Spinal cord (tissue), 10 donors: ENCODE data around the gene PNPLA3. TPM values are rescaled to one million over a fixed set of nuclear protein-coding genes. Genes with fewer than 3 reads are reported as not detected.
A peak's percentile ranks its signal among the peaks of the same experiment; 100 is the strongest.

Source experiments
- DNase-seq, 6 donors: peaks; one replicate each; pipeline versions ENCODE4 v3.0.0 to v3.0.0-alpha.2; 2013 to 2015; ENCODE audit warnings: low spot score in 6 of 6, low read depth in 4 of 6
- H3K27ac ChIP-seq: one replicate; pipeline ENCODE4 v1.5.1; 2013; ENCODE audit warnings: low read depth, low read length, control low read depth
- H3K27me3 ChIP-seq: one replicate; pipeline ENCODE4 v1.6.1; 2013; ENCODE audit warnings: low read length; ENCODE audit not compliant: control insufficient read depth, insufficient read depth
- H3K36me3 ChIP-seq: one replicate; pipeline ENCODE4 v1.6.1; 2013; ENCODE audit warnings: low read length; ENCODE audit not compliant: control insufficient read depth, insufficient read depth
- H3K4me1 ChIP-seq: one replicate; pipeline ENCODE4 v1.6.1; 2013; ENCODE audit warnings: low read length; ENCODE audit not compliant: control insufficient read depth, insufficient read depth
- H3K4me3 ChIP-seq: one replicate; pipeline ENCODE4 v1.5.1; 2013; ENCODE audit warnings: low read depth, low read length, control low read depth
- H3K9me3 ChIP-seq: one replicate; pipeline ENCODE4 v1.6.1; 2013; ENCODE audit warnings: low read length; ENCODE audit not compliant: control insufficient read depth, insufficient read depth
- WGBS: methylation state at CpG from one replicate; pipeline ENCODE4 v1.1.5; 2013; ENCODE audit warnings: missing lambda C conversion rate; ENCODE audit not compliant: insufficient coverage; 5-methylcytosine and 5-hydroxymethylcytosine counted together
- polyA plus RNA-seq, 2 donors: library from polyadenylated mRNA; unstranded; fragments of 120-200 nt; gene quantifications; one replicate each; pipeline ENCODE4 v1.2.1, GENCODE V29; 2013; ENCODE audit not compliant: insufficient read length in 2 of 2
- total RNA-seq, 2 donors: library from RNA; depleted of rRNA in 1 of 2; stranded (reverse); fragments of 120-200 nt in 1 of 2; fragments of >200 nt in 1 of 2; gene quantifications; one replicate each; pipeline versions ENCODE4 v1.2.3 to v1.2.4, GENCODE V29; 2013 to 2014
- donor health status: healthy.

PNPLA3 gene
- total and polyA plus RNA-seq, 4 donors, result 2.6 to 12.1 (median 8.0) TPM

DNA sequence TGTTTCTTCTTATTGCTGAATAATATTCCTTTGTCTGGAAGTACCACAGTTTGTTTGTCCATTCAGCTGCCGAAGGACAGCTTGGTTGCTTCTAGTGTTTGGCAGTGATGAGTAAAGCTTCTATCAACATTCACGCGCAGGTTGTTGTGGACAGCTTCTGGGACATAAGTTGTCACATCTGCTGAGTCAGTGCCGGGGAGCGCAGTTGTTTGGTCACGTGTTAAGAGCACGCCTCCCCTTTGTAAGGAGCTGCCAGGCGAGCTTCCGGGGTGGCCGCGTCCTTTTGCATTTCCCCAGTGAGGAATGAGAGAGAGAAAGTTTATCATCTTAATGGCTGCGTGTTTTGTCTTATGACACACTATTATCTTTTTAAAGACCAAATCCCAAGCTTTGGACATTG, 61.9 kb downstream of the PNPLA3 start:
- Histone ChIP-seq H3K27me3 (no peaks in the 10 kb centered on the region), H3K4me1 (no peaks in the 10 kb centered on the region), H3K36me3 (peaks cover 64% of the 10 kb centered on the region), H3K9me3 (no peaks in the 10 kb centered on the region), H3K4me3 (no peak overlapping the region), H3K27ac (no peak overlapping the region)
- no peak for DNase-seq
- 72% methylated on average over 4 of the region's 12 CpGs for WGBS

DNA sequence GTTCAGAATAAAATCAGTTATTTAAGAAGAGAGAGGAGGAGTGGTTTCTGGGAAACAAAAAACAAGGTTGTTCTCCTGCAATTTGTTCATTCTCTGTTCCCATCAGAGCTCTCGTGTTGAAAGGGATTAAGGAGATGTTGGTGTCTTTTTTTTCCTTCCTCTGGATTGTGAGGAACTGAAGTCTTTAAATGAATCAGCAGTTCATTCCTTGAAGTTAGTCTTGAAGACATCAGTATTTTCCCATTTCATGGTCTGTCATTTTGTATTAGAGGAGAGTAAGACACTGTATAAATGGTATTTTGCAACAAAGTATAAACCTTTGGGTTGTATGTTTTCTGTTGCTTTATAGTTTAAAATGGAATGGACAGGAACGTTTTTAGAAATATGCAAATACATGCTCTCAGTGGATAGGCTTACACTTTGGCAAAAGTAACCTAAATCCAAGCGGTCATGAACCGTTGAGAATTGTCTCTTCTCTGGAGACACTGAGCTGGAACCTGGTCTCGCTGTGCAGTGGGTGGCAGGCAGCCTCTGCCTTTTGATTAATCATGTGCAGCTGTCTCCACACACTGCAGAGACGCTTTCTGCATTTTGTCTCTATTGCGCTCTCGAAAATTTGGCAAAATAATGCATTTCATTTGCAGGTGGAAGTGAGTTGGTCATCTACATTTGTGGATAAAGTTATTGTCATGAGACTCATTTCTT, 64.7 kb downstream of the PNPLA3 start:
- peaks cover 65% of the 10 kb centered on the region for H3K36me3 ChIP-seq
- DNase-seq, result no peak
- WGBS, result 60% methylated on average over 7 of the region's 8 CpGs

DNA sequence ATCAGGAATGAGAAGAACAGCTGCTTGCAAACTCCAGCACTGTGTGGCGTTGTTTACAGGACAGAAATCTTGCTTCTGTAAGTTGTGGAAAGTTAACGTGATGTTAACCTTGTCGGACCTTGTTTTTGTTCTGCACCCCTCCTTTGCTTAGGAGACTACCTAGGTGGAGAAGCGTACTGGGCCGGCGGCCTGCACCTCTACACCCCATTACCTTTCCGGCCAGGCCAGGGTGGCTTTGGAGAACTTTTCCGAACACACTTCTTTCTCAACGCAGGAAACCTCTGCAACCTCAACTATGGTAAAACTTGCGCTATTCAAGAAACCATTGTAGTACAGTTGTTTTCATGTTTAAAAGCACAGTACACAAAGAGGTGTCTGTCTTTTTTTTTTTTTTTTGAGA, 65.4 kb downstream of the PNPLA3 start:
- 95% methylated on average over 3 of the region's 10 CpGs for WGBS
- Histone ChIP-seq H3K9me3 (no peaks in the 10 kb centered on the region), H3K4me3 (no peak overlapping the region), H3K36me3 (peaks cover 62% of the 10 kb centered on the region), H3K27ac (no peak overlapping the region), H3K27me3 (no peaks in the 10 kb centered on the region), H3K4me1 (peaks cover 12% of the 10 kb centered on the region)
- no peak for DNase-seq

More for the DNA sequence above, 64.7 kb downstream of the PNPLA3 start:
- H3K4me3 ChIP-seq, result no peak overlapping the region
- H3K27me3 ChIP-seq, result no peaks in the 10 kb centered on the region
- H3K27ac ChIP-seq, result no peak overlapping the region
- H3K9me3 ChIP-seq, result no peaks in the 10 kb centered on the region
- H3K4me1 ChIP-seq, result peaks cover 10% of the 10 kb centered on the region

DNA sequence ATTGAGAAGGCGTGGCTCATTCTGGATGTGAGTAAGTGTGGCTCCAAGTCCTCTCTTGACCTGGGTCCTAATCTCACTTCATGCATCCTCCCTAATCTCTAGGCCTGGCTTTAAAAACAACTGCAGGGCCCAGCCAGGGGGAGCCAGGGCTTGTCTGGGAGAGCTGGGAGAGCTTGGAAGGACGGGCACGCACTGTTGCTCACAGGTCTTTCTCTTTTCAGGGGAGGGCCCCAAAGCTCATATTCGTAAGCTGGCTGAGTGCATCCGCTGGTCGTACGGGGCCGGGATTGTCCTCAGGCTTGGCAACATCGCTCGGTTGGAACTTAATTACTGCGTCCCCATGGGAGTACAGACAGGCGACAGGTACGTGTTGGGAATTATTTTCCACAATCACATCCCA, 66.4 kb downstream of the PNPLA3 start:
- H3K4me3 ChIP-seq, result no peak overlapping the region
- 65% methylated on average over 7 of the region's 13 CpGs for WGBS
- no peaks in the 10 kb centered on the region for H3K27me3 ChIP-seq
- no peak for DNase-seq
- H3K27ac ChIP-seq, result no peak overlapping the region
- H3K4me1 ChIP-seq, result peaks cover 19% of the 10 kb centered on the region
- no peaks in the 10 kb centered on the region for H3K9me3 ChIP-seq
- peaks cover 61% of the 10 kb centered on the region for H3K36me3 ChIP-seq

DNA sequence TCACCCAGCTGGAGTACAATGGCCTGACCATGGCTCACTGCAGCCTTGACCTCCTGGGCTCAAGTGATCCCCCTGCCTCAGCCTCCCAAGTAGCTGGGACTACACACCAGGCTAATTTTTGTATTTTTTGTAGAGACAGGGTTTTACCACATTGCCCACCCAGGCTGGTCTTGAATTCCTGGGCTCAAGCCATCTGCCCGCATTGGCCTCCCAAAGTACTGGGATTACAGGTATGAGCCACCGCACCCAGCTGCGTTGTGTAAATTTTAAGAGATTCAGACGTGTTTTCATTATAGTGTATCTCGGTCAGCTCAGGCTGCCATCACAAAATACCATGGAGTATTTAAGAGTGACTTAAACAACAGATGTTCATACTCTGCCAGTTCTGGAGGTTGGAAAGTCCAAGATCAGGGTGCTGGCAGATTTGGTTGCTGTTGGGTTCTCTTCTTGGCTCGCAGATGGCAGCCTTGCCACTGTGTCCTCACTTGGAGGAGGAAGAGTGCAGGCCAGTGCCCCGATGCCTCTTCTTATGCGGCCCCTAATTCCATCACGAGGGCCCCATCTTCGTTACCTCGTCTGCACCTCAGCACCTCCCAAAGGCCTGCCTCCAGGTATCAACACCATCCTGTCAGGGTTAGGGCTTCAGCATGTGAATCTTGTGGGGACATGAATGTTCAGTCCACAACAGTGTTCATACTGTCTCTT, 67.9 kb downstream of the PNPLA3 start:
- WGBS, result 100% methylated on average over 3 of the region's 11 CpGs
- peaks cover 65% of the 10 kb centered on the region for H3K36me3 ChIP-seq

DNA sequence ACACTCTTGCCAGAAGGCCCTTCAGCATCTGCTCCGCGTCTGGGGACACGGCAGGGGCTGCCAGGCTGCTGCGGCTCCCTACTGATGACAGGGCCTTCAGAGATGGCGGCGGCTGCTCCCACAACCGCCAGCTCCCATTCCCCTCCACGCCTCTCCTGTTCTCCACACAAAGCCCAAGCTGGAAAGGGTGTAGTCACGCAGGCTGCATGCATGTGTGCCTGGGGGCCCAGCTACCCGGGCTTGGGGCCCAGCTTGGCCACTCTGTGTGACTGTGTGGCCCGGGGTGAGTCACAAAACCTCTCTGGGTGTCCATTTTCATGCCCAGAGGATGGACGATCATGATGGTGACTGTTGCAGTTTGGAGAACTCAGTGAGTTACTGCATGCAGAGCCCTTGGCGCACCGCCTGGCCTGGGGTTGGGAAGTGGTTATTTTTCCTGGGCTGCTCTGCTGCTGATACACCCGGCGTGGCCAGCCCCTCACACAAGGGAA, 68.8 kb downstream of the PNPLA3 start:
- Histone ChIP-seq H3K27me3 (no peaks in the 10 kb centered on the region), H3K36me3 (peaks cover 70% of the 10 kb centered on the region), H3K27ac (no peak overlapping the region), H3K4me3 (no peak overlapping the region), H3K4me1 (peaks cover 30% of the 10 kb centered on the region), H3K9me3 (no peaks in the 10 kb centered on the region)
- WGBS, result 61% methylated on average over 12 of the region's 16 CpGs
- no peak for DNase-seq

More for the DNA sequence above, 67.9 kb downstream of the PNPLA3 start:
- Histone ChIP-seq H3K4me1 (peaks cover 29% of the 10 kb centered on the region), H3K27me3 (no peaks in the 10 kb centered on the region), H3K4me3 (no peak overlapping the region), H3K9me3 (no peaks in the 10 kb centered on the region), H3K27ac (no peak overlapping the region)
- DNase-seq, result no peak

DNA sequence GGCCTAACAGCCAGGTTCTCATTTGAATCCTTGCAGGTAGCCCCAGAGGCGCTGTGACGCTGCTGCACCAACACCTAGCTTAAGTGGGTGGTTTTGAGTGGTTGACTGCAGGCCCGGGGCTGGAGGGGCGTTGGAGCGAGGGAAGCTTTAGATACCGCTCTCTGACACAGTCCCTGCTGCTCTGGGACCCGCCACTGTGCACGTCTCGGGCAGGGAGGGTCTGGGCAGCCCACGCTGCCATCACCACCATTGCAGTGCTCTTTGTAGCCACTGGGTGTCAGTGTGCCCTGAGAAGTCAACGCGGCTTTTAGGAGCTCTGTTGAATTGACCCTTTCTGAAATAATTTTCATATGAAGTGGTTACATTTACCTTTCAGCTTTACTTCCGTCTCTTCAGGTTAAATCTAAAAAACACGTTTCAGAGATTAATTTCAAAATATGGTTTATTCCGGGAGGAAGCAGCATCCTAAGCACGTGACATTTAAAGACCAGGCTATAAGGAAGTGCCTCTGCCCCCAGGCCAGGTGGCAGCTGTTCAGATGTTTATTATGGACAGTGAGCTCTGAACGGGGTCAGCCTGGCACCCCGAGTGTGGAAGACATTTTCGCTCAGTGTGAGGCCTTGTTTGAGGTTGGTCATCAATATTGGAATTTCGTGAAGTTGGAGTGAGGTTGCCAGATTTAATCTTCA, 69.6 kb downstream of the PNPLA3 start:
- no peak overlapping the region for H3K27ac ChIP-seq
- no peak overlapping the region for H3K4me3 ChIP-seq
- peaks cover 77% of the 10 kb centered on the region for H3K36me3 ChIP-seq
- no peaks in the 10 kb centered on the region for H3K9me3 ChIP-seq
- peak; percentile 44 to 92 (median 58) for DNase-seq
- 27% methylated on average over 15 of the region's 20 CpGs for WGBS
- no peaks in the 10 kb centered on the region for H3K27me3 ChIP-seq
- peaks cover 30% of the 10 kb centered on the region for H3K4me1 ChIP-seq

DNA sequence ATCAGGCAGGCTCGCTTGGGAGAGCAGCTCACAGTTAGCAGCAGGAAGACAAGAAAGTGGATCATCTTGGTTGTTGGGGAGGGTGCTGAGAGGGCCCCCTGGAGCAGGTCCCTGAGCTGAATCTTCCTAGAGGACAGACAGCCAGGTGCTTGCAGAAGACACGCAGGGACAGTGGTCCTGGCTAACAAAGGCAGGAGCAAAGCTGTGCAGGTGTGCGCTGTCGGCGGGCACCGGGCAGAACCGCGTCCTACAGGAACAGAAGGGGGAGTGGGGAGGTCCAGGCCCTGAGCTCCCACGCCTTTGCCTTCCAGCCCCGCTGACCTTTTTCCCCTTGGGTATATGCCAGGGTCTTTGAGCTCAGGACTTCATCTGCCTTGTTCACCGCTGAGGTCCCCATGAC, 70.4 kb downstream of the PNPLA3 start:
- 93% methylated on average over 11 of the region's 11 CpGs for WGBS
- no peak overlapping the region for H3K4me3 ChIP-seq
- no peaks in the 10 kb centered on the region for H3K27me3 ChIP-seq
- H3K27ac ChIP-seq, result no peak overlapping the region
- H3K4me1 ChIP-seq, result peaks cover 30% of the 10 kb centered on the region
- peaks cover 81% of the 10 kb centered on the region for H3K36me3 ChIP-seq
- H3K9me3 ChIP-seq, result no peaks in the 10 kb centered on the region
- DNase-seq, result no peak

DNA sequence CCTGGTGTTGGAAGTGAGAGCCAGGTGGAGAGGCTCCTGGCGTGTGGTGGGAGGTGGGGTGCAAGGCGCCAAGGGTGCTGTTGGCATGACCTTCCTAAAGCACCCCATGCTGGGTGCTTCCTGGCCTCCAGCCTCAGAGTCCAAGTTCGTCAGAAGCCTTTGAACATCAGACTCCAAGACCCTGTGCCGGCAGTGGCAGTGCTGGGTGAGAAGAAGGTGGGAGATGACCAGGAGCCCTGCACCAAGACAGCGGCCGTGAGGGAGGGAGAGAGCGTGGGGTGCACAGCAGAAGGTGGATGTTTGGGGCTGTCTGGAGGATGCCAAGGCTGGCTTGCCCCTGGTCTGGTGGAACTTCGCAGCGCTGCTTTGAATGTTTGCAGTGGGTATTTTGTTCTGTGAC, 70.8 kb downstream of the PNPLA3 start:
- Histone ChIP-seq H3K4me3 (no peak overlapping the region), H3K4me1 (peaks cover 30% of the 10 kb centered on the region), H3K27ac (no peak overlapping the region), H3K9me3 (no peaks in the 10 kb centered on the region), H3K27me3 (no peaks in the 10 kb centered on the region), H3K36me3 (peaks cover 80% of the 10 kb centered on the region)
- no peak for DNase-seq
- 81% methylated on average over 8 of the region's 9 CpGs for WGBS
